Spleen (tissue), 7 donors: ENCODE measurements around the gene LRRC72.

ENCODE experiments used
- POLR2A ChIP-seq, 3 donors: fragments of 450-650 bp; IDR thresholded peaks; one replicate each; pipeline ENCODE4 v1.5.1; 2017; ENCODE audit warnings: antibody characterized with exemption in 3 of 3, mild to moderate bottlenecking in 1 of 3
- POLR2AphosphoS5 ChIP-seq, 3 donors: sonication (generic); formaldehyde crosslinking; IDR thresholded peaks; one replicate each; pipeline ENCODE4 v1.5.1; 2017; ENCODE audit warnings: antibody characterized with exemption in 3 of 3
- TF ChIP-seq, protein P1 (sequence below), 11 experiments: fragments of 200-600 bp in 7 of 11; fragments of 450-650 bp in 4 of 11; sonication (generic) in 4 of 11; IDR thresholded peaks in 8 of 11; conservative IDR thresholded peaks in 3 of 11; 1 replicate in 7 of 11; 2 replicates in 4 of 11; pipeline versions ENCODE4 v1.4.0 to v1.8.0; 2016 to 2021; ENCODE audit warnings: antibody characterized with exemption in 11 of 11, inconsistent platforms in 4 of 11, mild to moderate bottlenecking in 1 of 11
- donor health status: DM: no; HTN: no; CAD: no; lungs with moderate emphysema.
- donor health status: DM: no; HTN: no; CAD: no.
- donor health status: DM: no; HTN: no; CAD: no.

DNA sequence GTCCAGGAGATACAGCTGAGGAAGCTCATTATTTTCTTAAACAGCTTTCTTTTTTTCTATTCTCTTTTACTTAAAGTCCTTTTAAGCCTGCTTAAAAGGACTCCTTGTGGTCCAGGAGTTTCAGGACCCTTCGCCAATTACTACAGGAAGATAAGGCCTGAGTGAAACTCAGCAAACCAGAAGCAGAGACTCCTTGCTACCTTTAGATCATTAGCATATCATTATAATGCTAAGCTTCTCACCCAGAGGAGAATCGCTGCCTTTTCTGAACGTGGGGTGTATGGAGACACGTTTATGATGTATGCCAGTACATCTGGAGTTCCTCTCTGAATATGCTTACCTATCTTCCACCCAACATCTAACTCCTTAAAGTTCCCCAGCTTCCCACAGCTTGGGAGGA lies 71.4 kb downstream of the LRRC72 start:
- TF ChIP-seq POLR2A (IDR thresholded peaks at IDR 0.05) (no peak), POLR2AphosphoS5 (IDR thresholded peaks at IDR 0.05) (no peak)
- TF ChIP-seq, protein P1, sequence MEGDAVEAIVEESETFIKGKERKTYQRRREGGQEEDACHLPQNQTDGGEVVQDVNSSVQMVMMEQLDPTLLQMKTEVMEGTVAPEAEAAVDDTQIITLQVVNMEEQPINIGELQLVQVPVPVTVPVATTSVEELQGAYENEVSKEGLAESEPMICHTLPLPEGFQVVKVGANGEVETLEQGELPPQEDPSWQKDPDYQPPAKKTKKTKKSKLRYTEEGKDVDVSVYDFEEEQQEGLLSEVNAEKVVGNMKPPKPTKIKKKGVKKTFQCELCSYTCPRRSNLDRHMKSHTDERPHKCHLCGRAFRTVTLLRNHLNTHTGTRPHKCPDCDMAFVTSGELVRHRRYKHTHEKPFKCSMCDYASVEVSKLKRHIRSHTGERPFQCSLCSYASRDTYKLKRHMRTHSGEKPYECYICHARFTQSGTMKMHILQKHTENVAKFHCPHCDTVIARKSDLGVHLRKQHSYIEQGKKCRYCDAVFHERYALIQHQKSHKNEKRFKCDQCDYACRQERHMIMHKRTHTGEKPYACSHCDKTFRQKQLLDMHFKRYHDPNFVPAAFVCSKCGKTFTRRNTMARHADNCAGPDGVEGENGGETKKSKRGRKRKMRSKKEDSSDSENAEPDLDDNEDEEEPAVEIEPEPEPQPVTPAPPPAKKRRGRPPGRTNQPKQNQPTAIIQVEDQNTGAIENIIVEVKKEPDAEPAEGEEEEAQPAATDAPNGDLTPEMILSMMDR (IDR thresholded peaks at IDR 0.05 in 8 of 11, conservative IDR thresholded peaks at IDR 0.05 in 3 of 11), result no peak
